ENCODE data around the gene MEF2D.

MEF2D gene

GRCh38 chr1:156448134-156448967 is 52.2 kb downstream of the MEF2D start:
- FAIRE-seq (no peak), DNase-seq (ENCODE audit: low spot score) (no peak)

GRCh38 chr1:156445789-156446263 is 54.7 kb downstream of the MEF2D start:
- DNase-seq (ENCODE audit: low spot score) (peak; percentile 83), FAIRE-seq (no peak)

GRCh38 chr1:156444407-156445001 is 56.1 kb downstream of the MEF2D start:
- DNase-seq (ENCODE audit: low spot score): peak; percentile 35

GRCh38 chr1:156443286-156443685 is 57.3 kb downstream of the MEF2D start:
- no peak for DNase-seq (ENCODE audit: low spot score)
- no peak for FAIRE-seq

More at GRCh38 chr1:156444407-156445001, 56.1 kb downstream of the MEF2D start:
- no peak for FAIRE-seq

- DNase-seq (ENCODE audit: low spot score) (no peak), FAIRE-seq (no peak)
Measured at GRCh38 chr1:156440654-156441437, 59.7 kb downstream of the MEF2D start.

DNA sequence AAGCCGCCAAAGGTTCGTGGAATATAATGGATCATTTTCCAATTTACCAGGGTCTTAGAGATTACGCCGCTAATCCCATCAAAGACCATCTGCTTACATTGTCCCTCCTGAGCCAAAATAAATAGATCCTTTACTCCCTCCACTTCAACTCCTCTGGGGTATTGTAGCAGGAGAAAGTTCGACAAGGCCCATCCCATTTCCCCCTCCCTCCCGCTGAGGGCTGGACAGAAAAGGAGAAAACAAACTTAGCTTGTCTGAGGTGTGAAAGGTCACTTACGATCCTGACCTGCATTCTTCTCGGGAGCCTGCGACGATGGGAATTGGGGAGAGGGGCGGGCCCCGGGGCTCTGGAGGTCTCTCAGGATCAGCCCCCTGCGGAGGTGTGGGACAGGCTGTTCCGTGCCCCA is 60.8 kb downstream of the MEF2D start:
- FAIRE-seq (no peak), DNase-seq (ENCODE audit: low spot score) (no peak)

GRCh38 chr1:156439036-156439776 is 61.4 kb downstream of the MEF2D start:
- FAIRE-seq: no peak
- DNase-seq (ENCODE audit: low spot score): no peak

- FAIRE-seq: no peak
Measured at GRCh38 chr1:156438278-156438987, 62.1 kb downstream of the MEF2D start.

DNA sequence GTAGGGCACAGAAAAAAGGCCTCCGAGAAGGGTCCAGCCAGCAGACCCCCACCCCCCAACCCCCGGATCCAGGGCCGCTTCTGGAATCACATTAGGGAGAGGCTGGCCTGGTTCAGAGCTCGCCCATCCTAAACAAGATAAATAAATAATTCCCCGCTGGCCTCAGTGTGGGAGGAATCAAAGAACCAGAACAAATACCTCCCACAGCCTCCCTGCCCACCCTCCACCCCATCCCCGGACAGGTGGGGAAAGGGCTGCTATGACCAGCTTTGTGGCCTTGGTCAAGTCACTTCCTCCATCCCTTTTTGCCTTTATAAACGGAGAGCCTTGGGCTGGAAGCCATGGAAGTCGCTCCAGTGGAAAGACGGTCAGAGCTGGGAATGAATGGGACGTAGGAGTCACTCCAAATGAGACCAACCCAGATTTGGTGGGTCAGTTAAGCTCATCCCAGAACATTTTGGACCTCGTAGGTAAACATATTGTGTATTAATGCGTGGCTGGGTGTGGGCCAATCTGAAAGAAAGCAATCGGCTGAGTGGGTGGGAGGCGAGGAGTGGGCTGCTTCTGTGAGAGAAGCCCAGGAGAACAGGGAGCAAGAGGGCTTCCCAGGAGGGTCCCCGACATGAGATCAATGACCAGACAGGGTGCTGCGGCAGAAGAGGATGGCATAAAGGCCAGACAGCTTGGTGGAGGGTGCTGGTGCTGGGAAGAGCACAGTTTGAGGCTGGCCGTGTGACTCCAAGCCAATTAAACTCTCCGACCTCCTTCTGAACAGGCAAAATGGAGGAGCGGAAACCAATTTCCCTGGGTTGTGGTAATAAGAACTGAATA is 63.3 kb downstream of the MEF2D start:
- FAIRE-seq (no peak), DNase-seq (ENCODE audit: low spot score) (no peak)

More at GRCh38 chr1:156438278-156438987, 62.1 kb downstream of the MEF2D start:
- no peak for DNase-seq (ENCODE audit: low spot score)

DNA sequence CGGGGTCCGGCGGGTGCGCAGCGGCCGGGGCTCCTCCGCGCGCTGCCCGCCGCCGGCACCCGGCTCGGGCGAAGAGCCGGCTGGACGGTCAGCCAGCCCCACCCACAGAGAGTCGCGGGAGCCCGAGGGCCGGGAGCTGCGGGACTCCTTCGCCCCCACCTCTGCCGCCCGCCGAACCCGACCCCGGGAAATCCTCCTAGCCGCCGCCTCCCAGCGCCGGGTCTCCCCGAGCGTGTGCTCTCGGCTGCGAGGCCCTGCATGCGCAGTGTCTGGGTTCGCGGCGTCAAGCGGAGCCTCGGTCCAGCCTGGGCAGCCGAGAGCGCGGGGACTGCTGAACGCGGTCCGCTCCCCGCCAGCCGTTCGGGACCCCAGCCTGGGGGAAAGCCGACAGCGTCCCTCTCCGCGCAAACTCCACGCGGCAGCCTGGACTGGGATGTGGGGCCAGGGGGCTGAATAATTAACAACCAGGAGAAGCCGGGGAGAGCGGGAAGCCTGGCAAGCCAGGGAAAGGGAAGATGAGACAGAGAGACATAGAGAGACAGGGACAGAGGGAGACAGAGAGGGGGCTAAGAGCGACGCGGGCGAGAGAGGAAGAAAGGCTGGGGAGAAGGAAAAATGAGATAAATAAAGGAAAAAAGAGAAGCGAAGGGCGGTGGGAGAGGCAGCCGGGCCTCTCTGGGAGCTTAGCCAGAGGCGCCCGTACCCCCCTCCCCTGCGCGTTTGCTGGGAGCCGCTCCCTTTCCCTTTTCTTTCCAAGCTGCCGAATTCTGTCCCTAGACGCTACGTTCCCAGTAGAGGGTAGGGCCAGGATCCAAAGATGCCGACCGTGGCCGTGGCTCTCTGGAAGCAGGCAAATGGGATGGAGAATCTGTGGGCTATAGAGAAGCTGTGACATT is 64.2 kb downstream of the MEF2D start:
- DNase-seq (ENCODE audit: low spot score) (no peak), FAIRE-seq (no peak)

DNA sequence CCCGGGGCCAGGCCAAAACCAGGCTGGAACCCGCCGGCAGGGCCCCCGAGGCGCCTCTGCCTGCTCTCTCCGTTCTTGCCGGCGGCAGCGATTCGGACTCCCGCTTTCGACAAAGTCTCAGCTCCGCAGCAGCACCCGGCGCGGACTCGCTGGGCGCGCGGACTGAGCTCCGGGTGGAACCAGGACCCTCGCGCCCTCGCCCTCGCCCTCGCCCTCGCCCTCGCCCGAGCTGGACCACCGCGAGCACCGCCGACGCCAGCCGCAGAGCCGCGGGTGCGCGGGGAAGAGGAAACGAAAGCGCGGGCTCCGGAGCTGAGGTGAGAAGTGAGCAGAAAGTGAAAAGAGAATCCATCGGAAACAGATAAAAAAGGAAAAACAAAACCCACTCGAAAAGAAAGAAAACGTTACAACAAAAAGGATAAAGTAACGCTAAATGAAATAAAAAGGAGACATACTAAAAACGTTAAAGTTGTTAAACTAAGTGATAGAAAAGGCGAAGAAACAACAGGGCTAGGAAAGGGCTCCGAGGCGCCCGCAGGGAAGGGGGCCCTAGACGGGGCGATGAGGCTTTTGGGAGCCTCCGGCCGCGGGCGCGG is 64.9 kb downstream of the MEF2D start:
- FAIRE-seq (no peak), DNase-seq (ENCODE audit: low spot score) (no peak)

GRCh38 chr1:156434989-156435544 is 65.5 kb downstream of the MEF2D start:
- DNase-seq (ENCODE audit: low spot score) (no peak), FAIRE-seq (peak; percentile 90)

GRCh38 chr1:156433602-156434001 is 67.0 kb downstream of the MEF2D start:
- FAIRE-seq (no peak), DNase-seq (ENCODE audit: low spot score) (no peak)

DNA sequence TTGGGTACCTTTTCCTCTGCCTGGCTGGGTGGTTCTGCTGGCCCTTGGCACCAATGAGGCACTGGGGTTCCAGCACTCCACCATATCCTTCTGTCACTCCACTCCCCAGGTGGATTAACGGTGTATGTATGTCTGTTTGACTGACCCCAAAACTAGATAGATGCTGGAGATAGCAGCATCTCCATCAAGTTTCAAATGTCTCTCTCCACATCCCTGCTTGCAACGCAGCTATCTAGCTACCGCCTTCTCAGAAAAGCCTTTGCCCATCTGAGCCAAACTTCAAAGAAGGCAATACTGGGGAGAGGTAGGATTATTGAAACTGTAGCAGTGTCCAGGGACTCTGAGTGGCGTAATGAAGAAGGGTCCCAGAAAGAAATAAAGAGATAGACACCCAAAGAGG is 67.5 kb downstream of the MEF2D start:
- no peak for FAIRE-seq
- DNase-seq (ENCODE audit: low spot score): no peak

DNA sequence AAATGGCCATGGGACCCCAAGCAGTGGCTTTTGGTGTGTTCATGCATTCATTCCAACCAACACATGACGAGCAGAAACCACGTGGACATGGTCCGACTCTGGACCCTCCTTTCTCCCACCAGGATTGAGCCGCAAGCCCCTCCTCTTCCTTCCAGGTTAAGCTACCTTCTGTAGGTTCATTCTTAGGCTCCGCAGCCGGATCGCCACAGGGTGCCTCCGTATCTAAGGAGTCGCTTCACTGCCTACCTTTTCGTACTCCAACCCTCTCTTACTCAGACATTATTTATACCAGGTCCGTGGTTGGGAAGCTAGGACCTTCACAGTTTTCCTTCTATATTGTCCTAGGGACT is 67.9 kb downstream of the MEF2D start:
- DNase-seq (ENCODE audit: low spot score) (no peak), FAIRE-seq (no peak)

- no peak for DNase-seq (ENCODE audit: low spot score)
- no peak for FAIRE-seq
Measured at GRCh38 chr1:156431769-156432668, 68.6 kb downstream of the MEF2D start.

- DNase-seq (ENCODE audit: low spot score): no peak
- no peak for FAIRE-seq
Measured at GRCh38 chr1:156431366-156431765, 69.2 kb downstream of the MEF2D start.
